ENCODE measurements around the gene ALK.

- no peak for TF ChIP-seq POLR2A (IDR thresholded peaks at IDR 0.05)
- TF ChIP-seq CTCF (IDR thresholded peaks at IDR 0.05) = no peak
- TF ChIP-seq POLR2AphosphoS5 (IDR thresholded peaks at IDR 0.05) = no peak
Observed at GRCh38 chr2:29819570-29819969, 101.8 kb downstream of the ALK start.
